Endodermal cell (in vitro differentiated cells): ENCODE results near the gene NUP214. TPM values are rescaled to one million over a fixed set of nuclear protein-coding genes. Genes with fewer than 3 reads are reported as not detected.

ENCODE experiments used
- DNase-seq: peaks from one replicate; pipeline ENCODE4 v3.0.0-alpha.2; 2017
- H3K27ac ChIP-seq: 2 replicates; pipeline ENCODE4 v1.5.1; 2013; ENCODE audit warnings: mild to moderate bottlenecking, low read depth, low read length, moderate library complexity
- H3K27me3 ChIP-seq: 2 replicates; pipeline ENCODE4 v1.6.1; 2013; ENCODE audit warnings: mild to moderate bottlenecking, low read length, moderate library complexity; ENCODE audit not compliant: insufficient read depth, control insufficient read depth, poor library complexity, severe bottlenecking
- H3K36me3 ChIP-seq: 2 replicates; pipeline ENCODE4 v1.7.0; 2013; ENCODE audit warnings: mild to moderate bottlenecking, low read length, moderate library complexity; ENCODE audit not compliant: control insufficient read depth, insufficient read depth
- H3K4me1 ChIP-seq: one replicate; pipeline ENCODE4 v1.7.0; 2013; ENCODE audit warnings: low read length; ENCODE audit not compliant: control insufficient read depth, insufficient read depth
- H3K4me3 ChIP-seq: 2 replicates; pipeline ENCODE4 v1.5.1; 2013; ENCODE audit warnings: mild to moderate bottlenecking, low read length, moderate library complexity
- H3K9ac ChIP-seq: 2 replicates; pipeline ENCODE4 v1.6.1; 2013; ENCODE audit warnings: mild to moderate bottlenecking, low read length, moderate library complexity; ENCODE audit not compliant: poor library complexity, severe bottlenecking; ENCODE audit errors: extremely low read depth
- H3K9me3 ChIP-seq: 2 replicates; pipeline ENCODE4 v1.6.1; 2013; ENCODE audit warnings: mild to moderate bottlenecking, low read length, moderate library complexity; ENCODE audit not compliant: control insufficient read depth
- H3K27ac Mint-ChIP-seq: 2 replicates; pipeline ENCODE4 v1.8.0; 2020; ENCODE audit warnings: mixed read lengths
- H3K27me3 Mint-ChIP-seq: 2 replicates; pipeline ENCODE4 v1.8.0; 2021; ENCODE audit warnings: mild to moderate bottlenecking, mixed read lengths; ENCODE audit not compliant: insufficient read depth
- H3K36me3 Mint-ChIP-seq: 2 replicates; pipeline ENCODE4 v1.8.0; 2020; ENCODE audit warnings: low read depth, mixed read lengths
- H3K4me1 Mint-ChIP-seq: 2 replicates; pipeline ENCODE4 v1.8.0; 2020; ENCODE audit warnings: mixed read lengths
- H3K4me3 Mint-ChIP-seq: 2 replicates; pipeline ENCODE4 v1.8.0; 2020; ENCODE audit warnings: mild to moderate bottlenecking, moderate library complexity, mixed read lengths
- H3K9me3 Mint-ChIP-seq: 2 replicates; pipeline ENCODE4 v1.8.0; 2020; ENCODE audit warnings: mild to moderate bottlenecking, mixed read lengths
- WGBS, 2 experiments: methylation state at CpG; one replicate each; pipeline versions ENCODE4 v1.1.5 to v1.1.7; 2013; ENCODE audit warnings: missing lambda C conversion rate in 2 of 2, mixed read lengths in 1 of 2; ENCODE audit not compliant: insufficient coverage in 1 of 2, insufficient read length in 1 of 2; 5-methylcytosine and 5-hydroxymethylcytosine counted together
- total RNA-seq, 2 donors: library from RNA; stranded (reverse); fragmentation: NEBNext Ultra II Directional in 1 of 2; extraction: Animal tissue kit (Norgen Biotek cat#: 25700) in 1 of 2; gene quantifications; 2 replicates in 1 of 2; 3 replicates in 1 of 2; pipeline ENCODE4 v1.2.1, GENCODE V29; 2021
- TF ChIP-seq, protein P1 (sequence below): fragments of 200-600 bp; sonication (generic); conservative IDR thresholded peaks from 2 replicates; pipeline ENCODE4 v1.5.0; 2021; ENCODE audit warnings: antibody characterized with exemption, mild to moderate bottlenecking

The NUP214 gene
- total RNA-seq, 2 donors from 2014 or later, result 56.7 to 59.9 TPM

DNA sequence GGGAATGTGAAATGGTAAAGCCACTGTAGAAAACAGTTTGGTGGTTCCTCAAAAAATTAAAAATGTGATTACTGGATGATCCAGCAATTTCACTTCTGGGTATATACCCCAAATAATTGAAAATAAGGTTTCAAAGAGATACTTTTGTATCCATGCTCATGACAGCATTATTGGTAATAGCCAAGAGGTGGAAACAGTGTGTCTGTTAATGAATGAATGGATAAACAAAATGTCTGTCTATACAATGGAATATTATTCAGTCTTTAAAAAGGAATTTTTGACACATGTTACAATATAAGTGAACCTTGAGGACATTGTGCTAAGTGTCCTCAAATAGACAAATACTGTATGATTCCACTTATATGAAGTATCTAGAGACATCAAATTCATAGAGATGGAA, 40.1 kb downstream of the NUP214 start:
- no peaks in the 10 kb centered on the region for H3K27me3 ChIP-seq
- no peak overlapping the region for H3K27ac ChIP-seq
- TF ChIP-seq, protein P1, sequence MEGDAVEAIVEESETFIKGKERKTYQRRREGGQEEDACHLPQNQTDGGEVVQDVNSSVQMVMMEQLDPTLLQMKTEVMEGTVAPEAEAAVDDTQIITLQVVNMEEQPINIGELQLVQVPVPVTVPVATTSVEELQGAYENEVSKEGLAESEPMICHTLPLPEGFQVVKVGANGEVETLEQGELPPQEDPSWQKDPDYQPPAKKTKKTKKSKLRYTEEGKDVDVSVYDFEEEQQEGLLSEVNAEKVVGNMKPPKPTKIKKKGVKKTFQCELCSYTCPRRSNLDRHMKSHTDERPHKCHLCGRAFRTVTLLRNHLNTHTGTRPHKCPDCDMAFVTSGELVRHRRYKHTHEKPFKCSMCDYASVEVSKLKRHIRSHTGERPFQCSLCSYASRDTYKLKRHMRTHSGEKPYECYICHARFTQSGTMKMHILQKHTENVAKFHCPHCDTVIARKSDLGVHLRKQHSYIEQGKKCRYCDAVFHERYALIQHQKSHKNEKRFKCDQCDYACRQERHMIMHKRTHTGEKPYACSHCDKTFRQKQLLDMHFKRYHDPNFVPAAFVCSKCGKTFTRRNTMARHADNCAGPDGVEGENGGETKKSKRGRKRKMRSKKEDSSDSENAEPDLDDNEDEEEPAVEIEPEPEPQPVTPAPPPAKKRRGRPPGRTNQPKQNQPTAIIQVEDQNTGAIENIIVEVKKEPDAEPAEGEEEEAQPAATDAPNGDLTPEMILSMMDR, result no peak
- no peak overlapping the region for H3K4me3 Mint-ChIP-seq
- no peak for DNase-seq
- H3K36me3 ChIP-seq, result peaks cover 58% of the 10 kb centered on the region
- H3K4me3 ChIP-seq, result no peak overlapping the region
- H3K9me3 Mint-ChIP-seq, result no peaks in the 10 kb centered on the region
- no peak overlapping the region for H3K9ac ChIP-seq
- peaks cover 18% of the 10 kb centered on the region for H3K4me1 Mint-ChIP-seq
- H3K27me3 Mint-ChIP-seq, result no peaks in the 10 kb centered on the region
- no peaks in the 10 kb centered on the region for H3K4me1 ChIP-seq
- H3K27ac Mint-ChIP-seq, result no peak overlapping the region
- no peaks in the 10 kb centered on the region for H3K9me3 ChIP-seq
- H3K36me3 Mint-ChIP-seq, result peaks cover 56% of the 10 kb centered on the region

DNA sequence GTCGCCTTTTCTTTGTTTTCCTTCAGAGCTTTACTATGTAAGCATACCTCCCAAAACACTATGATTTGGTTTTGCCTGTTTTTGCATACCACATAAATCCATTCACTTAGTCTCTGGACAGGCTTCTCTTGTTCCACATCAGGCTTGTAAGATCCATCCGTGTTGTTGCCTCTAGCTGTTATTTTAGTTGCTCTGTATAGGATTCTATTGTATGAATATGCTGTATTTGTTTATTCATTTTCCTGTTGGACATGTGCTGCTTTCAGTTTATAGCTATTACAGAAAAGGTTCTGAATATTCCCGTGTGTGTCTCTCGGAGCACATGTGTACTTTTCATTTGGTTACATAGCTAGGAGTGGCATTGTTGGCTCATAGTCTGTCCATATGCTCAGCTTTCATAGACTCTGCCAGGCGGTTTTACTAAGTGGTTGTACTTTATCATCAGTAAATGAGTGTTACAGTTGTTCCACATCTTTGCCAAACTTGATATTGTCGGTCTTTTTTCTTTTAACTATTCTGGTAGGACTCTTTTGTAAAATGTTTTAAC, 41.8 kb downstream of the NUP214 start:
- H3K36me3 Mint-ChIP-seq, result peaks cover 52% of the 10 kb centered on the region
- WGBS, 2 experiments, result 91 to 93% methylated on average over 4 to 6 of the region's 6 CpGs
- H3K4me3 Mint-ChIP-seq, result no peak overlapping the region
- TF ChIP-seq, protein P1, result no peak
- Histone ChIP-seq H3K9ac (no peak overlapping the region), H3K9me3 (no peaks in the 10 kb centered on the region), H3K36me3 (peaks cover 49% of the 10 kb centered on the region), H3K4me1 (no peaks in the 10 kb centered on the region), H3K27ac (no peak overlapping the region), H3K4me3 (no peak overlapping the region), H3K27me3 (no peaks in the 10 kb centered on the region)
- no peaks in the 10 kb centered on the region for H3K27me3 Mint-ChIP-seq
- DNase-seq, result no peak
- peaks cover 1% of the 10 kb centered on the region for H3K9me3 Mint-ChIP-seq
- H3K4me1 Mint-ChIP-seq, result peaks cover 11% of the 10 kb centered on the region
- H3K27ac Mint-ChIP-seq, result no peak overlapping the region

DNA sequence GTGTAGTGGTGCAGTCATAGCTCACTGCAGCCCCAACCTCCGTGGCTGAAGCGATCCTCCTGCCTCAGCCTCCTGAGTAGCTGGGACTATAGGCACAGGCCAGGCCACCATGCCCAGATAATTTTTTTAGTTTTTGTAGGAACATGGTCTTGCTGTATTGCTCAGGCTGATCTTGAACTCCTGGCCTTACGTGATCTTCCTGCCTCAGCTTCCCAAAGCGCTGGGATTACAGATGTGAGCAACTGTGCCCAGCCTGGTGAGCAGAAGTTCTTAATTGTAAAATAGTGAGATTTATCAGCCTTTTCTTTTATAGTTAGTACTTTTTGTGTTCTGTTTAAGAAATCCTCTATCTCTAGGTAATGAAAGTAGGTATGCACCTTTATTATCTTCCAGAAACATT, 42.5 kb downstream of the NUP214 start:
- peaks cover 1% of the 10 kb centered on the region for H3K9me3 Mint-ChIP-seq
- Histone ChIP-seq H3K9me3 (no peaks in the 10 kb centered on the region), H3K27ac (no peak overlapping the region), H3K36me3 (peaks cover 51% of the 10 kb centered on the region), H3K4me3 (no peak overlapping the region), H3K9ac (no peak overlapping the region), H3K4me1 (no peaks in the 10 kb centered on the region), H3K27me3 (no peaks in the 10 kb centered on the region)
- no peaks in the 10 kb centered on the region for H3K27me3 Mint-ChIP-seq
- WGBS, 2 experiments, result 92 to 98% methylated on average over 4 of the region's 4 CpGs
- H3K4me1 Mint-ChIP-seq, result peaks cover 5% of the 10 kb centered on the region
- TF ChIP-seq, protein P1, result no peak
- H3K4me3 Mint-ChIP-seq, result no peak overlapping the region
- H3K36me3 Mint-ChIP-seq, result peaks cover 55% of the 10 kb centered on the region
- no peak overlapping the region for H3K27ac Mint-ChIP-seq
- DNase-seq, result no peak
